Myocyte (in vitro differentiated cells): ENCODE measurements around the gene HOXB2. TPM values are rescaled to one million over a fixed set of nuclear protein-coding genes. Genes with fewer than 3 reads are reported as not detected.
"Not testable (repeated sequence)": the region's sequence is repeated elsewhere in the genome, so short reads cannot be mapped to it uniquely, and the experiment has no call there.

Source experiments
- DNase-seq: peaks from one replicate; pipeline ENCODE4 v3.0.0-alpha.2; 2012; ENCODE audit warnings: low read depth
- total RNA-seq: library from RNA; depleted of rRNA; stranded (reverse); fragments of >200 nt; gene quantifications from 2 replicates; pipeline ENCODE4 v1.2.3, GENCODE V29; 2014

The HOXB2 gene
- total RNA-seq, 1 donor from 2014 or later = 43.9 TPM

- DNase-seq = peak; percentile 87
Observed at GRCh38 chr17:48541577-48542113, 3.3 kb downstream of the HOXB2 start.

DNA sequence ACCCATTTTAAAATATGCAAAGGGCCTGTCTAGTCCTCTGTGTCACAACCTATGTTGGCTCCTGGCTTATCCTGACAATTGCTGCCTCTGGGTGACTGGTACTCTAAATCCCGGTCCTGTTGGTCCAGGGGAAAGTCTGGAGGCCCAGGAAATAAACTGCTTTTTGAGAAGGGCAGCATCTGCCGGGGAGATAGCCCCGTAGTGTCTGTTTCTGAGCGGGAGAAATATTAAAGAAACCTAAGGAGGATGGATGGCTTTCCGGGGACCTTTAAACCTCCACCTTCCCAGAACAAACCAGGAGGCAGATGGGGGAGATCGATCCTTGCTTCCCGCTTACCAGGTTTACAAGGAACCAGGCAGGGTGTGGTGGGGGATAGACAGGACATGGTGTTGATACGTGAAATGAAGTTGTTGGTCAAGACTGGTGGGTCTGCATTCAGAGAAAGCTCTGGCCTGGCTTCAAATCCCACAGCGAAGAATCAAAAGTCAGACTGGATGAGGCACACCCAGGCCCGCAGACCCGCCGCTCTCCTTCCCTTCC lies 3.8 kb downstream of the HOXB2 start:
- peak; percentile 43 for DNase-seq

- DNase-seq = peak; percentile 12
Observed at GRCh38 chr17:48540213-48540612, 4.7 kb downstream of the HOXB2 start.

DNA sequence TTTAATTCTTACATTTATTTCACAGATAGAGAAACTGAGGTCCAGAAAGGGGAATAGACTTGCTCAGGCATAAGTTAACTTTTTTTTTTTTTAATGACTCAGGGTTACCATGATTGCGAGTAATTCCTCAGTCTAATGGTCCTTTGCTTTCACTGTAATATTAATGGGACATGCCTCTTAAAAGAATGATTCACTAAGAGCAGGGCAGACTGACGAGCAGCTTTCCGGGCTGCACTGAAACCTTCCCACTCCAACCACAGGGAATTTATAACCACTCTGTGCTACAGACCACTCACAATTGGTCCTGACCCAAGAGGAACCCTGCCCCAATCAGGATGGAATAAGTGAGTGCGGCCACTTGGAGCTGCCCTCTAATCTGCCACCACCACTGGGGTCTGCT lies 5.7 kb downstream of the HOXB2 start:
- peak; percentile 92 for DNase-seq

DNA sequence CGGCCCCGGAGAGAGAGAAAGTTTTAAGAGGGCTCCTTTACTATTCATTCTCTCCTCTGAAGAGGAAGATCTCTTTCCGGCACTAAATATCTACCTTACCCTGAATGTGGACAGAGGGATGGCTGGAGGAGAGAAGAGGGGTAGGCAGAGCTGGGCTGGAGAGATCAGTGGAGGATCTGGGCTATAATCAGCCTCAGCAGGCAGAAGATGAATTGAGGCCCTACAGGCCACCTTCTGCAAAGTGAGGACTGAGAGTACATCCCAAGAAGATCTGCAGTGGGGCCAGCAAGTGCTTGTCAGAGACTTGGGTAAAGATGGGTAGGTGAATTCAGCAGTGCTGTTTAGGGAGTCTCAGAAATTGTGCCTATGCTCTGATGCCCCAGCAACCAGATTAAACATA lies 7.6 kb downstream of the HOXB2 start:
- no peak for DNase-seq

GRCh38 chr17:48535793-48536559 lies 8.9 kb downstream of the HOXB2 start:
- not testable (repeated sequence) for DNase-seq

GRCh38 chr17:48532261-48532660 lies 12.6 kb downstream of the HOXB2 start:
- no peak for DNase-seq

DNA sequence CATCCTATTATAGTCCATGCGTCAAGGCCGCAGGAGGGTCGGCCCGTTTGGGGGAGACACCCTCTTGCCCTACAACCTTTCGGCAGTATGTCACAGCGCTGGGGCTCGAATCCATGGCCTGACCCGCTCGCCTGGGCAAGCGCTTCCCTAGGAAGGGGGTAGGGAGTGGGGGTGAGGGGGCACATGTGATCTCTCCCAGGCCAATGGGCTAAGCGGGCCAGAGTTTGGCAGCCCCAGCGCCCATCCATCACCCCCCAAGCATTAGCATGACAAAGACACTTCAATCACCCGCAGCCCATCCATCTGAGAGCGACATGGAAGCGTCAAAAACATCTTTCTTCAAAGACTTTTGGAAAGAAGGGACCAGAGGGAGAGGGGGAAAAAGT lies 14.0 kb downstream of the HOXB2 start, which contains the start of gene HOXB1:
TSS of gene HOXB1 (minus strand) at position 125 of the 386 bp plus-strand sequence. CDS start at position 18, 107 bp downstream.
- no peak for DNase-seq

GRCh38 chr17:48530208-48530886 lies 14.6 kb downstream of the HOXB2 start:
- DNase-seq = no peak

GRCh38 chr17:48529683-48530009 lies 15.3 kb downstream of the HOXB2 start:
- no peak for DNase-seq

- no peak for DNase-seq
Observed at GRCh38 chr17:48528936-48529682, 15.8 kb downstream of the HOXB2 start.

- DNase-seq = peak; percentile 12
Observed at GRCh38 chr17:48528153-48528935, 16.6 kb downstream of the HOXB2 start.

- no peak for DNase-seq
Observed at GRCh38 chr17:48527547-48527932, 17.4 kb downstream of the HOXB2 start.

DNA sequence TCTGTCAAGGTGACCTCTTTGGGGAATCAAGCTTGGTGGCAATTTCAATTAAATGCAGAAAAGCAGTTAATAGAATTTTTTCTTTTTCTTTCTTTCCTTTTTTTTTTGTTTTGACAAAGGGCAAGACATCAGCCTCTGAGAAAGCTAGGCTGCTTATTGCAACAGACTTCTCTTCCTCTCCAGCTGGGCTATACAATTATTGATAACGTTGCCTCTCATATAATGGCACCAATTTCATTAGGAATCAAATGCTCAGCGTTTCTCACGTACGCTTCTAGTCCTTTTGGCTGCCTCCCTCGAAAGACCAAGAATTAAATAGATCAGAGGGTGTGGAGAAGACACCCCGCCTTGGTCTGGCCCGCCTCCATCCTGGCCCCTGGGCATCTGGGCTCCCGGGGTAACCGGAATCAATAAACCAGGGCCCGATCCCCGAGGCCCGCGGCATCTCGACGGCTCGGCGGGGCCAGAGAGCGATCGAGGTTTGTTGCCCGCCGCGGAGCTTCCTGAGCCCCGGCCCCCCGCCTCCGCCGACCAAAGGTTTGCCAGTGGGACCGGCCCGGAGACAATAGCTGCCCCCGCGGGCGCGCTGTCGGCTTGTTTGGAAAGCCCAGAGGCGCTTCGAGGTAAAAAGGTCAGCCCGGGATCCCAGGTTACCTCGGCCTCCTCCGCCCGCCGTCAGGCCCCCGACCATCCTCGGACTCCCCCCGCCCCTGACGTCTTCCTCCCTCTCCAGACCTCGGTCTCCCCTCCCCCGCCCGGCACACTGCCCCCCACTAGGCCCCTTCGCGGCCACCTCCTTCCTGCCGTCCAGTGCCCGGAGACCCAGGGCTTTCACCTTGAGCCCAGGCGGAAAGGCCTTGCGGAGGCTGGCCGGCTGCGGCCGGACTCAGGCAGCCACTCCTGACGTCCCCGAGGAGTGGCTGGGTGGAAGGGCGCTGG lies 18.0 kb downstream of the HOXB2 start:
- DNase-seq = no peak

DNA sequence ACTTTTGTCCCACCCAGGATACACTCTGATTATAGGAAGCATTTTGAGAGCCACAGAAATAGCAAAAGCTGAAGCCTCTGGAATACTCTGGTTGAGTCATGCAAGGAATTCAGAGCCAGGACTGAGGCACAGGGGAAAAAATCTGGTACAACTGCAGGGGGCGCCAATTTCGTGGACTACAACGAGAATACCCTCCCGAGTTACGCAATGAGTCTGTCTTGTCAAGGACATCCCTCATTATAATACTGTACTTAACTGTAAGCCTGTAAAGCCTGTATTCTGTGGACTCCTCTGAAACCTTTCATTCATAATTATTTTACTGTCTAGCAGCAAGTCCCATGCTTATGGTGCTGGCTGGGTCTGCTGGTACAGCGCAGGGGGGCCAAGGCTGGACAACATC lies 21.9 kb downstream of the HOXB2 start:
- DNase-seq = no peak

- DNase-seq = no peak
Observed at GRCh38 chr17:48522031-48522653, 22.8 kb downstream of the HOXB2 start.

- DNase-seq = peak; percentile 57
Observed at GRCh38 chr17:48520631-48521079, 24.3 kb downstream of the HOXB2 start.

DNA sequence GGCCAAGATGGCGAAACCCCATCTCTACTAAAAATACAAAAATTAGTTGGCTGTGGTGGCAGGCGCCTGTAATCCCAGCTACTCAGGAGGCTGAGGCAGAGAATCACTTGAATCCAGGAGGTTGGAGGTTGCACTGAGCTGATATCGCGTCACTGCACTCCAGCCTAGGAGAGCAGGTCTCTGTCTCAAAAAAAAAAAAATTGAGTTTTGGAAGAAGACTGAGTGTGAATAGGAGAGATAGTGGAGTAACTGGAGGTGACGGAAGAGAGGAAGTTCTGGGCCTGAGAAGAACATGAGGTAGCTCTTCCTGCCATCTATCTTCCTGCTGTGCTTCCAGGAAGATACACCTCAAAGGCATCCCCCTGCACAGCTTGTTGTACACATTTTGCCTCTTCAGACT lies 25.5 kb downstream of the HOXB2 start:
- DNase-seq = no peak

DNA sequence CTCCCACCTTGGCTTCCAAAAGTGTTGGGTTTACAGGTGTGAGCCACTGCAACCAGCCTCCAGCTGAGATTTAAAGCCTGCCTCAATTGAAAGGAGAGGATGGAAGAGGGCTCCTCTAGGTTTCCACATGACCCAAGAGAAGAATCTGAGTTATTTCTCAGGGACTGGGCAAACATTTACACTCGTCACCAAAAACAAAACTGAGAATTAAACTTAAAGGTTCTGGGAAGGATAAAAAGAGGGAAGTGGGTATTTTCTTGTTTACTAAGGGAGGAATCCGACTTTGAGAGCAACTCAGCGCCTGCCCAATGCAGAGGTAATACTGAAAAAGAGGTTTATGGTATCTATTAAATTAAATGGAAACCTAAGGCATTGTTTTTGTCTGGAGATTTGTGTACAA lies 27.4 kb downstream of the HOXB2 start:
- no peak for DNase-seq
